HG03025 (cell line): ENCODE data around the gene EID2.

ENCODE experiments used
- ATAC-seq: cut with Tn5 transposase; IDR thresholded peaks from one replicate; pipeline ENCODE4 v1.9.1; 2021; ENCODE audit warnings: mild to moderate bottlenecking, moderate library complexity; ENCODE audit not compliant: unreplicated experiment, low FRiP score

The EID2 gene

GRCh38 chr19:39540333-39540673, 342 bp upstream of the EID2 start:
- no peak for ATAC-seq

DNA sequence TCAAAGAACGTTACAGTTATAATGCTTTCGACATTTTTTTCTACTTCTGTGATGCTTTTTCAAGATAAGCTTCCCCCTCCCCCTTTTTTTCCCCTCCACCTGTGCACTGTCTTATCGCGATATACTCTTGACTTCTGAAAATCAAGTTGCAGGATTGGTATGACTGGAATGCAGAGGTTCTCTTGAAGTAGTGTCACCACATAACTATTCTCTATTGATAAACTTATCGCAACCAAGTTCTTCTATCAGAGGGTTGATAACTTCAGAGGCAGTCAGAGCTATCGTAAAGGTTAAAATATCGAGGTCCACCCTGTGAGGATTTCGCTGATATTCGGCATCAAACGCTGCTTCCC, 820 bp downstream of the EID2 start:
- no peak for ATAC-seq

- ATAC-seq, result no peak
These were observed 6.2 kb downstream of the EID2 start for GRCh38 chr19:39533791-39534190.

DNA sequence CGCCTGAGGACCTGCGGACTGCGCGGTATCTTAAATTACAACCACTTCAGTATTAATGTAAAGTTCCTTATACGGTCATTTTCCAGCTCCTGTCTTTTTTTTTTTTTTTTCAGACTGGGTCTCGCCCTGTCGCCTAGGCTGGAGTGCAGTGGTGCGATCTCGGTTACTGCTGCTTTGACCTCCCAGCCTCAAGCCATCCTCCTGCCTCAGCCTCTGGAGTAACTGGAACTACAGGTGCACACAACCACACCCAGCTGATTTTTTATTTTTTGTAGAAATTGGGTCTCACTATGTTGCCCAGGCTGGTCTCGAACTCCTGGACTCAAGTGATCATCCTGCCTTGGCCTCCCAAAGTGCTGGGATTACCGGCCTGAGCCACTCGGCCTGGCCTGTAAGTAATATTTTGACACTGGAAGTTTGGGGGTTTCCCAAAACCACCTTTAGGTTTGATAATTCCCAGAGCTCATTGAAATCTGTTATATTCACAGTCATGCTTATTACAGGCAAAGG, 6.9 kb downstream of the EID2 start:
- no peak for ATAC-seq

GRCh38 chr19:39532233-39533002, 7.5 kb downstream of the EID2 start, which contains the start of gene EID2B:
EID2B (minus strand) TSS chr19:39532852; CDS start chr19:39532802, 50 bp downstream.
- peak; percentile 71 for ATAC-seq

DNA sequence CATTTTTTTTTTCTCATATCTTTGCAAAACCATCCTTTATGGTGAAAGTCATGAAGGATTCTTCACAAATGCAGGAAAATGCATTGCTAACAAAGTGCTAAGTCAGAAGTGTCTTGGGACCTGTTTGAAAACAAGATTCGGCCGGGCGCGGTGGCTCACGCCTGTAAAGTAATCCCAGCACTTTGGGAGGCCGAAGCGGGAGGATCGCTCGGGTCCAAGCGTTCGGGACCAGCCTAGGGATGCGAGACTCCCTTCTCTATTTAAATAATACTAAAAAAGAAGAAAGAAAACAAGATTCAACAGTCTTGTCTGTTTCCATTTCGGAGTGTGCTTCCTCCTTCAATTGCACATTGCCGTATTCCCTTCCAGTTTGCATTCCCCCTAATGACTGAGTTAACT, 8.1 kb downstream of the EID2 start:
- ATAC-seq, result no peak

DNA sequence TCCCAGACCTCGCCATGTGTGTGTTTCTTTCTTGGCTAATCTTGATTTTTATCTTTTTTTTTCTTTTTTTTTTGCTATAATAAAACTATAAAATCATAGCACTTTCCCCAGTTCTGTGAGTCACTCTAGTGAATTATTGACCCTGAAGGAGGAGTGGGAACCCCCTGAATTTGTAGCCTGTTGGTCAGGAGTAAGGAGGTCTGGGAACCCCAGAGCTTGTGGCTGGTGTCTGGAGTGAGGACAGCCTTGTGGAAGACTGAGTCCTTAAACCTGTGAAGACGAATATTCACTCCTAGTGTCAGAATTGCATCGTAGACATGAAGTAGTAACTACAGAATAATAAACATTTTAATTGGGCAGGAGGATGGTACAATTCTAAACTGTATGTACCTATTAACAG, 14.8 kb downstream of the EID2 start:
- no peak for ATAC-seq

DNA sequence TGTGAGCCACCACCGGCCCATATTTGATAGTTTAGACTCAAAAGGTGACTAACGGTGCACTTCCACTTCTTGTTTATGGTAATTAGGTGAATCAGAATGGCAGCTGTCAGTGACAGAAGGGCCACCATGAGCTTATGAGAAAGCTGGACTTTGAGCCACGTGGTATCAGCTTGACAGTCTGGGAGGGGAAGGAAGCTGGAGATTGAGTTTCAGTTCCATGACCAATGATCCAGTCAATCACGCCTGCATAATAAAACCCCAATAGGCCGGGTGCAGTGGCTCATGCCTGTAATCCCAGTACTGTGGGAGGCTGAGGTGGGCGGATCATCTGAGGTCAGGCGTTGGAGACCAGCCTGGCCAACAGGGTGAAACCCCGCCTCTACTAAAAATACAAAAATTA, 15.5 kb downstream of the EID2 start:
- no peak for ATAC-seq

DNA sequence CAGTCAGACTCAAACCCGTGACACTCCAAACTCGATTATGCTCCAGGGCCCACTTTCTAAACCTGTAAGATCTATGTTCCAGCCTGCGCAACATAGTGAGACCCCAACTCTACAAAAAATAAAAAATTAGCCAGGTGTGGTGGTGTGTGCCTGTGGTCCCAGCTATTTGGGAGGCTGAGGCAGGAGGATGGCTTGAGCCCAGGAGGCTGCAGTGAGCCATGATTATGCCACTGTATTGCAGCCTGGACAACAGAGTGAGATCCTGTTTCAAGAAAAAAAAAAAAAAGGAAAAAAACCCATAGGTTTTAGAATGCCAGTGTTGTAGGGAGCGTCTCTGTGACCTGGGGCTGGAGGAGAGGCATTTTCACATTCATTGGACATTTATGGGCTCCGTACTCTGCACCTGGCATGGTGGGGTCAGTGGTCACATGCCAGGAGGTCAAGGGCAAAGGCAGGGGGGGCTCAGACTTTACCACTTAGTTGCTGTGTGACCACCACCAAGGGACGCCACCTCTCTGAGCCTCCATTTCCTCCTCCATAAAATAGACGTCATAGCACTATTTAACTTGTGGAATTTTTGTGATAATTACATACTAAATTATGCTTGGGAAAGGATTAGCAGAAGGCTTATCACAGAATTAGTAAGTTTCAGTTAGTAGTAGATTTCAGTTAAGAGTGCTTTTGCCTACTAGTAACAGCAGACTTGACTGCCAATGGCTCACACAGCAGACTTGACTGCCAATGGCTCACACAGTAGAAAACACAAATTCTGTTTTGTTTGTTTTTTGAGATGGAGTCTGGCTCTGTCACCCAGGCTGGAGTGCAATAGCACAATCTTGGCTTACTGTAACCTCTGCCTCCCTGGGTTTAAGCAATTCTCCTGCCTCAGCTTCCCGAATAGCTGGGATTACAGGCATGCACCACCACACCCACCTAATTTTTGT, 19.1 kb downstream of the EID2 start:
- no peak for ATAC-seq

DNA sequence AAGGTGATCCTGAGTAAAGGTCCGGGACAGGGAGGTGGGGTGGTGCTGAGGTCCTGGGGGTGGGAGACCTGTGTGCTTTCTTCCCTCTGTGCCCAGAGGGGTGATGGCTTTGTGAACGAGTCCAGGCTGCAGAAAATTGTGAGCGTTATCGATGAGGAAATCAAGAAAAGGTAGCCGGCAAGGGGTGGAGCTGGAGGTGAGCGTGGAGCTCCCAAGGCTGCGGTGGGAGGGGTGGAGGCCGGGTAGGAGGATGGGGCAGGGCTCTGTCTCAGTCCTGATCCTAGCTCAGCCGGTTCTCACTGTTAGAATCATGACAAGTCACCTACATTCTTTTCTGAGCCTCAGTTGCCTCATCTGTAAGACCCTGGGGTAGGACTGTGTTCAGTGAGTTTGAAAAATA, 21.0 kb downstream of the EID2 start:
- ATAC-seq, result no peak

DNA sequence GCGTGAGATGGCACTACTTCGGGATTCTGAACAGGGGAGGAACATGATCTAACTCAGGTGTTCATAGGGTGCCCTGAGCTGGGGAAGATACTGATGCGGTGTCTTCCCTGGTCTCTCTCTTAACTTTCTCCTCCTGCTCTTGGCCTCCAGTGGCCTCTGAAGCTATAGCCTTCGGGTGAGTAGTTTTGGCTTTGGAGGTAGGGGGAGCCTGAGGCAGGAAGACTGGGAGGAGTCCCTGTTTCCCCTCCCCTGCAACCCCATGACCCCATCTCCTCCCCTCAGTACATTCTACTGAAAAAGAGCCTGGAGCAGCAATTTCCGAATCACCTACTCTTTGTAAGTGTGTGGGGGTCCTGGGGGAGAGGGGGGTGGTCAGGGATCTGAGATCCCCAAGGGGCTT, 21.5 kb downstream of the EID2 start:
- ATAC-seq, result no peak

DNA sequence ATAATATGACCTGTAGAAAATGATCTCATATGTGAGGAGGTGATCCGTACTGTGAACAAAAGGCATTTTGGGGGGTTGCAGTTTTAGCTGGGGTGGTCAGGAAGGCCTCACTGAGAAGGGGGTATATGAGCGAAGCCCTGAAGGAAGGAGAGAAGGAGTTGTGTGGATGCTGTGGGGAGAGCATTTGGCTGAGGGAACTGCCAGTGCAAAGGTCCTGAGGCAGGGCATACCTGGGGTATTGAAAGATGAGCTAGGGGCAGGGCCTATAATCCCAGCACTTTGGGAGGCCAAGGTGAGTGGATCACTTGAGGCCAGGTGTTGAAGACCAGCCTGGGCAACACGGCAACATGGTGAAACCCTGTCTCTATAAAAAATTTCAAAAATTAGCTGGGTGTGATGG, 22.5 kb downstream of the EID2 start:
- ATAC-seq, result no peak

GRCh38 chr19:39516270-39516669, 23.7 kb downstream of the EID2 start:
- no peak for ATAC-seq

DNA sequence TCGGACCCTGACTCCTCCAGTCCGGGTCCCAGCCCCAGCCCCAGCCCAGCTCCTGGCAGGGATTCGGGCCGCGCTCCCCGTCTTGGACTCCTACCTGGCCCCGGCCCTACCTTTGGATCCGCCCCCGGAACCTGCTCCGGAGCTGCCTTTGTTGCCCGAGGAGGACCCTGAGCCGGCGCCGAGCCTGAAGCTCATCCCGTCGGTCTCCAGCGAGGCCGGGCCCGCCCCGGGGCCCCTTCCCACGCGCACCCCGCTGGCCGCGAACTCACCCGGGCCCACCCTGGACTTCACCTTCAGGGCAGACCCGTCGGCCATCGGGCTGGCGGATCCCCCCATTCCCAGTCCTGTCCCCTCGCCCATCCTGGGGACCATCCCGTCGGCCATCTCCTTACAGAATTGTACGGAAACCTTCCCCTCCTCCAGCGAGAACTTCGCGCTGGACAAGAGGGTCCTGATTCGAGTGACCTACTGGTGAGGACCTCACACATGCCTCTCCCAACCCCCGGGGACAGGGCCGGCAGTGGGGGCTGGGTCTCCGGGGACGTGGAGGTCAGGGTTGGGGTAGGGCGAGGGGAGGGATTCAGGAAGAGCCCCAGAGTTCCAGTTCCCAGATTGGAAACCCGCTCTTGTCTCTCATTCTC, 24.3 kb downstream of the EID2 start:
- no peak for ATAC-seq

GRCh38 chr19:39514840-39515550, 25.0 kb downstream of the EID2 start, which contains the start of gene SELENOV:
SELENOV (plus strand) TSS chr19:39515139; CDS start chr19:39515213, 74 bp downstream.
- ATAC-seq, result no peak

GRCh38 chr19:39512988-39513387, 27.0 kb downstream of the EID2 start:
- no peak for ATAC-seq

DNA sequence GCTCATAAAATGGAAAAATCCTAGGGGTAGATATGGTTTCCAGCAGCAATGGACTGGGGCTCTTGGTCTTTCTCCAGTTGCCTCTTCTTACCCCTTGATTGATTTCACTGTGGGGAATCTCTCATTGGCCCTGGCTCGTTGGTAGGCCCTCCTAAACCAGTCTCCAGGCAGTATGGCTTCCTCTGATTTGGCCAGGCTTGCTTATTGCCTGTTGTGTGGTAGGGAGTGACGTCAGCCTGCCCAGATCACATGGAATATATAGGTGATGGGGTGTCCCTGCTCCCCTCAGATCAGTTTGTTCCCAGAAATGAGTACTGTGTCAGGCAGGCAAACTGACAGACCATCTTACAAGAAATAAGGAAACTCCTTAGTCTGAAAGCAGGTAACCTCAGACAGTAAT, 30.7 kb downstream of the EID2 start:
- no peak for ATAC-seq

DNA sequence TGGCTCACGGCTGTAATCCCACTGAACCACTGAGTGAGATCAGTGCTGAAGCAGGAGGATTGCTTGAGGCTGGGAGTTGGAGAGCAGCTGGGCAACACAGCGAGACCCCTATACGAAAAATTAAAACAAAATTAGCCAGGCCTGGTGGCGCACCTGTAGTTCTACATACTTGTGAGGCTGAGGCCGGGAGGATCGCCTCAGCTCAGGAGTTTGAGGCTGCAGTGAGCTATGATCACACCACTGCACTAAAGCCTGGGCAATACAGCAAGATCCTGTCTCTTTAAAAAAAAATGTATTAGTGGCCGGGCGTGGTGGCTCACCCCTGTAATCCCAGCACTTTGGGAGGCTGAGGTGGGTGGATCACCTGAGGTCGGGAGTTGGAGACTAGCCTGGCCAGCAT, 31.3 kb downstream of the EID2 start:
- ATAC-seq, result no peak

DNA sequence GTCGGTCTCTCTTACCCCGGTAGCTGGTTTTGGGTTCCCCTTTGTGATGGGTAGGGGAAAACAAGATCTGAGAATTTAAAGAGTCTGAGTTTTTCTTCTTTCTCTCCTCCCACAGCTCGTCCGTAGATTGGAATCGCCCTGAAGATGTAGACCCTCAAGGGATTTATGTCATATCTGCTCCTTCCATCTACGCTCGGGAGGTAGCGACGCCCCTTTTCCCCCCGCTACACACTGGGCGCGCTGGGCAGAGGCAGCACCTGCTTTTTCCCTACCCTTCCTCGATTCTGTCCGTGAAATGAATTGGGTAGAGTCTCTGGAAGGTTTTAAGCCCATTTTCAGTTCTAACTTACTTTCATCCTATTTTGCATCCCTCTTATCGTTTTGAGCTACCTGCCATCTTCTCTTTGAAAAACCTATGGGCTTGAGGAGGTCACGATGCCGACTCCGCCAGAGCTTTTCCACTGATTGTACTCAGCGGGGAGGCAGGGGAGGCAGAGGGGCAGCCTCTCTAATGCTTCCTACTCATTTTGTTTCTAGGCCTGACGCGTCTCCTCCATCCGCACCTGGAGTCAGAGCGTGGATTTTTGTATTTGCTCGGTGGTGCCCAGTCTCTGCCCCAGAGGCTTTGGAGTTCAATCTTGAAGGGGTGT, 32.1 kb downstream of the EID2 start:
- ATAC-seq, result no peak
